Activated naive CD8-positive, alpha-beta T cell (primary cell): Measurements from ENCODE around the gene CNTNAP5.

Source experiments
- H3K27ac Mint-ChIP-seq: one replicate; pipeline ENCODE4 v1.8.0; 2021; ENCODE audit warnings: mixed read lengths
- H3K27me3 Mint-ChIP-seq: one replicate; pipeline ENCODE4 v1.8.0; 2021; ENCODE audit warnings: mixed read lengths
- H3K36me3 Mint-ChIP-seq: one replicate; pipeline ENCODE4 v1.8.0; 2021; ENCODE audit warnings: mixed read lengths
- H3K4me1 Mint-ChIP-seq: one replicate; pipeline ENCODE4 v1.8.0; 2021; ENCODE audit warnings: low read depth, mixed read lengths
- H3K4me3 Mint-ChIP-seq: one replicate; pipeline ENCODE4 v1.8.0; 2021; ENCODE audit warnings: mild to moderate bottlenecking, mixed read lengths
- H3K9me3 Mint-ChIP-seq: one replicate; pipeline ENCODE4 v1.8.0; 2021; ENCODE audit warnings: low read depth, mixed read lengths

Gene CNTNAP5

GRCh38 chr2:124658373-124658772 is 633.3 kb downstream of the CNTNAP5 start:
- Mint-ChIP-seq H3K27me3 (no peaks in the 10 kb centered on the region), H3K4me3 (no peak overlapping the region)

DNA sequence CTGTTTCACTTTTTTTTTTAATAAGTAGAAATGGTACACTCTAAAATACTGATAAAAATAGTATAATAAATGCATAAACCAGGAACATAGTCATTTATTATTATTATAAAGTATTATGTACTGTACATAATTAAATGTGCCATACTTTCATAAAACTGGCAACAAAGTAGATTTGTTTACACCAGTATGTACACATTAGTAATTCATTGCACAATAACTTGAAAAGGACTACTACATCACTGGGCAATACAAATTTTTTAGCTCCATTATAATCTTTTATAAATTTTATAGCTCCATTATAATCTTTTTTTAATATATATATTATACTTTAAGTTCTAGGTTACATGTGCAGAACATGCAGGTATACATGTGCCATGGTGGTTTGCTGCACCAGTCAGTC is 636.5 kb downstream of the CNTNAP5 start:
- Mint-ChIP-seq H3K36me3 (no peaks in the 10 kb centered on the region), H3K4me1 (no peaks in the 10 kb centered on the region), H3K27ac (no peak overlapping the region), H3K4me3 (no peak overlapping the region), H3K9me3 (peaks cover 8% of the 10 kb centered on the region), H3K27me3 (no peaks in the 10 kb centered on the region)

More at GRCh38 chr2:124658373-124658772, 633.3 kb downstream of the CNTNAP5 start:
- Mint-ChIP-seq H3K4me1 (no peaks in the 10 kb centered on the region), H3K36me3 (no peaks in the 10 kb centered on the region), H3K9me3 (peaks cover 12% of the 10 kb centered on the region), H3K27ac (no peak overlapping the region)

- Mint-ChIP-seq H3K4me3 (no peak overlapping the region), H3K27ac (no peak overlapping the region), H3K4me1 (no peaks in the 10 kb centered on the region), H3K9me3 (peaks cover 3% of the 10 kb centered on the region), H3K27me3 (no peaks in the 10 kb centered on the region), H3K36me3 (no peaks in the 10 kb centered on the region)
Measured at GRCh38 chr2:124662946-124663644, 638.0 kb downstream of the CNTNAP5 start.

DNA sequence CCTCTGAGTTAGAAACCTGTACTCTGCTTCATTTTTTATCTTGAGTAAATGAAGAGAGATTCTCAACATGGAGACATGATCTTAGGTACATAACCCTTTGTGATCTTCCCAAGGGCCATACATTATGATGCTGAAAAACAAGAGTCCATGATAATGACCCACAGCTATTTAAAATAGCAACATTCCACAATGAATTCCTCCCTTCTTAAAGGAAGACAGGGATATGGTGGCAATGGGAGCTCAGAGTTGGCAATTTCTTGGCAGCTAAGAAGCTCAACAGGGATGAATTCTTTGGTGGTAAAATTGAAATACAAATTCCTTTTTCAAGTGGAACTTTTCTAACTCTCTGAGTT is 638.5 kb downstream of the CNTNAP5 start:
- Mint-ChIP-seq H3K4me1 (no peaks in the 10 kb centered on the region), H3K4me3 (no peak overlapping the region), H3K27me3 (no peaks in the 10 kb centered on the region), H3K9me3 (peaks cover 3% of the 10 kb centered on the region), H3K27ac (no peak overlapping the region), H3K36me3 (no peaks in the 10 kb centered on the region)

GRCh38 chr2:124664363-124664762 is 639.3 kb downstream of the CNTNAP5 start:
- H3K27me3 Mint-ChIP-seq, result no peaks in the 10 kb centered on the region
- H3K4me3 Mint-ChIP-seq, result no peak overlapping the region
- no peaks in the 10 kb centered on the region for H3K36me3 Mint-ChIP-seq
- H3K9me3 Mint-ChIP-seq, result no peaks in the 10 kb centered on the region
- H3K27ac Mint-ChIP-seq, result no peak overlapping the region
- H3K4me1 Mint-ChIP-seq, result no peaks in the 10 kb centered on the region

GRCh38 chr2:124666976-124667375 is 641.9 kb downstream of the CNTNAP5 start:
- H3K27me3 Mint-ChIP-seq, result no peaks in the 10 kb centered on the region
- H3K36me3 Mint-ChIP-seq, result no peaks in the 10 kb centered on the region

DNA sequence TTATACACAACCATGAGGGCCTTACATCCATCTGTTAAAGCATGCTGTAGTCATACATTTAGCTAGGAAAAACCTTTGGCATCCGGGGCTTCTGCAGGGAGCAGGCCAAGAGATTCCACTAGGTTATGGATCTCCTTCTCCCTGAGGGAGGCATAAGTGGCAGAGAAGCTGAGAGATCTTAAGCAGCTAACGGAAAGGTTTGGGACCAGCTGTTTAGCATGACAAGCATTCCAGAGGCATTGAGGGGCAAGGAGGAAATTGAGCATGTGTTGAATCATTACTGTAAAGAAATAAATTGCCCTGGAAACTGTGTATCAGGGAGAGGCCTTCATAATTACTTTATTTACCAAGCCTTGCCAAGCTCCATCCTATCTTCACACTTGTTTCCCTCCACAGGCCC is 643.1 kb downstream of the CNTNAP5 start:
- Mint-ChIP-seq H3K27ac (no peak overlapping the region), H3K27me3 (no peaks in the 10 kb centered on the region), H3K9me3 (peaks cover 5% of the 10 kb centered on the region), H3K4me1 (no peaks in the 10 kb centered on the region), H3K4me3 (no peak overlapping the region), H3K36me3 (no peaks in the 10 kb centered on the region)

More at GRCh38 chr2:124666976-124667375, 641.9 kb downstream of the CNTNAP5 start:
- Mint-ChIP-seq H3K4me3 (no peak overlapping the region), H3K4me1 (no peaks in the 10 kb centered on the region), H3K9me3 (peaks cover 5% of the 10 kb centered on the region), H3K27ac (no peak overlapping the region)

- Mint-ChIP-seq H3K27me3 (no peaks in the 10 kb centered on the region), H3K4me3 (no peak overlapping the region), H3K4me1 (no peaks in the 10 kb centered on the region), H3K9me3 (peaks cover 5% of the 10 kb centered on the region), H3K36me3 (no peaks in the 10 kb centered on the region), H3K27ac (no peak overlapping the region)
Measured at GRCh38 chr2:124670187-124670586, 645.1 kb downstream of the CNTNAP5 start.

- Mint-ChIP-seq H3K4me1 (no peaks in the 10 kb centered on the region), H3K36me3 (no peaks in the 10 kb centered on the region), H3K4me3 (no peak overlapping the region), H3K27me3 (no peaks in the 10 kb centered on the region), H3K9me3 (peaks cover 7% of the 10 kb centered on the region), H3K27ac (no peak overlapping the region)
Measured at GRCh38 chr2:124678043-124678442, 653.0 kb downstream of the CNTNAP5 start.

- Mint-ChIP-seq H3K27me3 (no peaks in the 10 kb centered on the region), H3K4me3 (no peak overlapping the region), H3K27ac (no peak overlapping the region), H3K36me3 (no peaks in the 10 kb centered on the region), H3K9me3 (peaks cover 9% of the 10 kb centered on the region), H3K4me1 (no peaks in the 10 kb centered on the region)
Measured at GRCh38 chr2:124683536-124684428, 658.7 kb downstream of the CNTNAP5 start.

DNA sequence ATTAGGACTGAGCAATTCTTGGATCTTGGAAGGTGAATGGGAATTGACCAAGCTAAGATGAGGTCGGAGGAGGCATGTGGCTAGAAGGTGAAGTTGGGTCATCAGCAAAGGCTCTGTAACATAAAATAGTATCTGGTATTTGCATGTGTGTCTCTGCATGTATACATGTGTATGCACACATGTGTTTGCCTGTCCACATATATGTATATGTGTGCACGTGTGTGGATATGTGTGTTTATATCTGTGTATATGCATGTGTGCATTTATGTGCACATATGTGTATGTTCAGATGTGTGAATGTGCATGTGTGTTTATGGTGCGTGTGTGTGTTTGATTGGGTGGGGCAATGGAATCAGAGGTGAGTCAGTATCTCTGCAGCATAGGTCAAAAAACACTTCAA is 664.3 kb downstream of the CNTNAP5 start:
- Mint-ChIP-seq H3K27me3 (no peaks in the 10 kb centered on the region), H3K27ac (no peak overlapping the region), H3K36me3 (no peaks in the 10 kb centered on the region), H3K4me3 (no peak overlapping the region), H3K4me1 (no peaks in the 10 kb centered on the region), H3K9me3 (peaks cover 26% of the 10 kb centered on the region)

GRCh38 chr2:124692216-124692615 is 667.1 kb downstream of the CNTNAP5 start:
- Mint-ChIP-seq H3K4me1 (no peaks in the 10 kb centered on the region), H3K27ac (no peak overlapping the region), H3K4me3 (no peak overlapping the region), H3K9me3 (peaks cover 26% of the 10 kb centered on the region), H3K36me3 (no peaks in the 10 kb centered on the region), H3K27me3 (no peaks in the 10 kb centered on the region)

- H3K27me3 Mint-ChIP-seq, result no peaks in the 10 kb centered on the region
- H3K27ac Mint-ChIP-seq, result no peak overlapping the region
- H3K9me3 Mint-ChIP-seq, result peaks cover 26% of the 10 kb centered on the region
- H3K4me3 Mint-ChIP-seq, result no peak overlapping the region
- H3K36me3 Mint-ChIP-seq, result no peaks in the 10 kb centered on the region
- no peaks in the 10 kb centered on the region for H3K4me1 Mint-ChIP-seq
Measured at GRCh38 chr2:124692707-124693106, 667.6 kb downstream of the CNTNAP5 start.

- no peaks in the 10 kb centered on the region for H3K4me1 Mint-ChIP-seq
- H3K27ac Mint-ChIP-seq, result no peak overlapping the region
- H3K36me3 Mint-ChIP-seq, result no peaks in the 10 kb centered on the region
- H3K9me3 Mint-ChIP-seq, result peaks cover 25% of the 10 kb centered on the region
- no peak overlapping the region for H3K4me3 Mint-ChIP-seq
- H3K27me3 Mint-ChIP-seq, result no peaks in the 10 kb centered on the region
Measured at GRCh38 chr2:124693156-124693555, 668.1 kb downstream of the CNTNAP5 start.

DNA sequence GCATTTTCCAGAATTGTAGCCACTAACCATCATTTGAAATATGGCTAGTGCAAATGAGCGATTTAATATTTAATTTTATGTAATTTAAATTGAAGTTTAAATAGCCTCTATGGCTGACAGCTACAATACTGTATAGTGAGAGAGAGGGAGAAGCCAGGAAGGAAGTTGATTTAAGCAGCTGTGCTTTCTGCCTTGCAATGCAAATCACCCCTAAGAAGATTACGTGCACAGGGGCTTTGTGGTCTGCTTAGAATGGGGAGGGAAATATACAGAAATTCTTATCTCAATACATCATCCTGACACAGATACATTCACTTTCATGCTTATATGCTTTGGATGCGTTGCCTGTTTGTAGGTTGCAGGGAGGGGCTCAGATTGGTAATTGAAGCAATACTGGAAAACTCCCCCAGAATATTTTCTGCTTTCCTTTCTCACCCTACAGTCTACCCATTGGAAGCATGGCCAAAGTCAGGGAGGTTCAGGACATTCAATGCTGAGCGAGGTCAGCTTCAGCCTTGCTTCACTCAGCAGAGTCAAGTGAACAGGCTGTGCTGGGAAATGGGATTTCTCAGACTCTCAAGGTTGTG is 674.0 kb downstream of the CNTNAP5 start:
- Mint-ChIP-seq H3K36me3 (no peaks in the 10 kb centered on the region), H3K9me3 (peaks cover 5% of the 10 kb centered on the region), H3K4me3 (no peak overlapping the region), H3K27ac (no peak overlapping the region), H3K4me1 (no peaks in the 10 kb centered on the region), H3K27me3 (no peaks in the 10 kb centered on the region)
